Measurements from ENCODE around the gene GADD45G. TPM values are rescaled to one million over a fixed set of nuclear protein-coding genes. Genes with fewer than 3 reads are reported as not detected.

Gene GADD45G, protein sequence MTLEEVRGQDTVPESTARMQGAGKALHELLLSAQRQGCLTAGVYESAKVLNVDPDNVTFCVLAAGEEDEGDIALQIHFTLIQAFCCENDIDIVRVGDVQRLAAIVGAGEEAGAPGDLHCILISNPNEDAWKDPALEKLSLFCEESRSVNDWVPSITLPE
- 4.6 and 4.8 TPM in 2 replicates for total RNA-seq (2014; rRNA removed; shearing (Covaris generic); ENCODE audit: low replicate concordance)

DNA sequence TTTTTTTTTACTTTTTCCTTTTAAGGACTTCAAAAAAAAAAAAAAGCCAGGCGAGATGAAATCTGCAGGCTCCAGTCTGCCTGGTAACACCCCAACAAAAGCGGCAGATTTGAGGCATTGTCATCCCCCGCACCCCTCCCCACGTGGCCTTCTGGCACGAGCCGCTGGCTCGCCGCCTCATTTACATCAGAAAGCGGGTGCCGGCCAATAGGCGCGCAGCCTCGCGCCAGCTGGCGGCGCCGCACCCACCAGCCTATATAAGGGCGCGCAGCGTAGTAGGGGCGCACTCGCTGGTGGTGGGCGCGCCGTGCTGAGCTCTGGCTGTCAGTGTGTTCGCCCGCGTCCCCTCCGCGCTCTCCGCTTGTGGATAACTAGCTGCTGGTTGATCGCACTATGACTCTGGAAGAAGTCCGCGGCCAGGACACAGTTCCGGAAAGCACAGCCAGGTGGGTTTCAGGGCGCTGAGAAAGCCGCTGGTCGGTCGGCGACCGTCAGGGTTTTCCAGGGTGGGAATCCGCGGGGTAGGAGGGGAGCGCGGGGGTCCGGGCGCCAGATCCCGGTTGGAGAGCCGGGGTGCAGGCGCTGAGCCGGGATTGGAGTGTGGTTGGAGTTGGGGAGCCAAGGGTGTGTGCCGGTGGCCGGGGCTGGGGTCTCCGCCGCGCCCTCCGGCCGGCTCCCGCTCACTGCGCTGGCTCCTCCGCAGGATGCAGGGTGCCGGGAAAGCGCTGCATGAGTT, at the start of gene GADD45G:
Gene GADD45G (plus strand): TSS at position 284 of the 736 bp plus-strand sequence. CDS start 110 bp downstream, at position 394.
- in situ Hi-C loops (cut with HindIII; ENCODE audit: low pct_unique_long_range_greater_than_20kb, low sequenced_read_pairs), result no loop called here

DNA sequence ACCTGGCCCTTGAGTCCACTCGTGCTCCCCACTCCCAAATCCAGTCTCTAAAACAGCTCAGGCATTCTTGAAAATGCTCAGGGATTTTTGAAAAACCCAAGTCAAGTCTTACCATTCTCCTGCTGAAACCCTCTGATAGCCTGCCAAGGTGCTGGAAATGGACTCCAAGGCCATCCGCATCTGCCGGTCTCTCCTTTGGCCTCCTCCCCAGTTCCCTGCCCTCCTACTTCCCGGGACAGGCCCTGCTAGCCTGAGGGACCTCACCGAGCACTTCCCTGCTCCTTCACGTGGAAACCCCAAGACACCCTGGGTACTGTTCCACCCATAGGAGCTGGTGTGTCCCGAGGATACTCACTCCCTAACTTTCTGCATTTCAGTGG, 49.8 kb upstream of the GADD45G start:
- DNase-seq (ENCODE audit: low read depth), result no peak
- in situ Hi-C loops (cut with HindIII; ENCODE audit: low pct_unique_long_range_greater_than_20kb, low sequenced_read_pairs), result no loop called here

More for the DNA sequence above, at the start of gene GADD45G:
- peak; percentile 89 for DNase-seq (ENCODE audit: low read depth)

DNA sequence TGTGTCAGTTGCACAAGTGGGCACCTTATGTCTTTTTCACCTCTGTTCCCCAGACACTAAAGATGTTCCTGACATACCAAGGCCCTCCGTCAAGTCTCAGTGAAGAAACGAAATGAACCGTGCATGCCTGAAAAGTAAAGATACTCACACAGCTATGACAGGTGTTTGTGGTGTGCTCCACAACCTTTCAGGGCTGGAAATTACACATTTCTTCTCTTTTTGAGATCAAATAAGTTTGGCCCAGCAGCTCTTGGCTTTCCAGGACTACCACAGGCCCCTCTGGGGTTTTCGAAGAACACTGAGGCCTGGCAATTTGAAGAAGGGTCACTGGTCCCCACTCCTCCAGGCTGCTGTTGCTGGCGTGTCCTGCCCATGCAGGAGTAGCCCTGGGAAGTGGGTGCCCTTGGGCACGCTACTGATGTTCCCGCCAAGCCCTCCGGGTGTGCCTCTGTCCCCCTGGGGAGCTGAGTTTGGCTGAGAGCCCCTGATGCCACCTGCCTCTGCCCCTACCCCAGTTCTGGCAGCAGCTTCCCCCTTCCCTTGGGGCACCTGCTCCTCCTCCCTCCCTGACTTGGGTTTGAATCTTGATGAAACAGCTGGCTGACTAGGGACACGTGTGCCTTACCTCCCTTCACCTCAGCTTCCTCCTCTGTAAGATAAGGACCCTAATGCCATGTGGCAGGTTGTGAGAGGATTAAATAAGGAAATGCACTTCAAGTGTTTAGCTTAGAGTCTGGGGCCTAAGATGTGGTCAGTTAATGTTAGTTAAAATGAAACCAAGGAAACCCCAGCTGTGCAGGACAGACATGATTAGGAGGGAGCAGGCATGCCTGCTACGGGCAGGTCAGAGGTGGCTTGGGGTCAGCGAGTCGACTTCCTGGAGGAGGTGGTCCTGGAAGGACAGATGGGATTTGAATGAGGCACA, 49.1 kb upstream of the GADD45G start:
- peak; percentile 81 for DNase-seq (ENCODE audit: low read depth)
- in situ Hi-C loops (cut with HindIII; ENCODE audit: low pct_unique_long_range_greater_than_20kb, low sequenced_read_pairs), result no loop called here

DNA sequence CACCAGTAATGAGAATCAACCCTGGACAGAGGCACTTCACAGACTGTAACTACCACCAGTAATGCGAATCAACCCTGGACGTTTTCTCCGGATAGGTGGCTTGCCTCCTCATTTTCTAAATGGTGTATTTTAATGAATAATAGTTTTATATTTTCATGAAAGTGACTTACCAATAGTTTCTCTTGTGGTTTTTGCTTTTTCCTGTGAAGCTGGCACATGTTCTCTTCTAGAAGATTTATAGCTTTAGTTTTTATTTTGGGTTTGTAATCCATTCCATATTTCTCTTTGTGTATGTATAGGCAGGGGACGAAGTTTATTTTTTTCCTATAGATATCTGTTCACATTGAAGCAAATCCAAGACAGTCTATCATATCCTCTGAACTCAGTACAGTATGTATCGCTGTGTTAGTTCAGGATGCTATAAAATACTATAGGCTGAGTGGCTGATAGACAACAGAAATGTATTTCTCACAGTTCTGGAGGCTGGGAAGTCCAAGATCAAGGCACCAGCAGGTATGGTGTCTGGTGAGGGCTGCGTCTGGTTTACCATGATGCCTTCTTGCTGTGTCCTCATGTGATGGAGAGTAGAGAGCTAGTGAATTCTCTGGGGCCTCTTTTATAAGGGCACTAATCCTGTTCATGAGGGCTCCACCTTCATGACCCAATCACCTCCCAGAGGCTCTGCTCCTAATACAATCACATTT, 46.5 kb upstream of the GADD45G start:
- no peak for DNase-seq (ENCODE audit: low read depth)
- in situ Hi-C loops (cut with HindIII; ENCODE audit: low pct_unique_long_range_greater_than_20kb, low sequenced_read_pairs), result no loop called here

DNA sequence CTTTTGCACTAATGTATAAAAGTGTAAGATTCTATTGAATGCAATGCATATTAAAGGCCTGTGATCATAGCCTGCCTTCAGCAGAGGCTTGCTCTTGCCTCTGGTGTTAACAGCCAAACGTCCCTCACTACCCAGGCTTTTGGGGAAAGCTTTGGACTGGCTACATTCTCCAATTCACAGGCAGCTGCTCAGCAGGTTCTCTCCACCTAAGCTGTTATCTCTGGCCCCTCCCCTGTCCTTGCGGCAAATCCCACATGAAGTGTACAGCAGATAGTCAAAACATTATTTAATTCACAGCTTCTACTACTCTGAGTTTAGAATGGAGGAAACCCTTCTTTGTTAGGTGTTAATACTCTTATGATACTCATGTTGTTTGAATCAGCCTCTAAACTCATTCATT, 45.9 kb upstream of the GADD45G start:
- in situ Hi-C loops (cut with HindIII; ENCODE audit: low pct_unique_long_range_greater_than_20kb, low sequenced_read_pairs), result no loop called here
- no peak for DNase-seq (ENCODE audit: low read depth)

DNA sequence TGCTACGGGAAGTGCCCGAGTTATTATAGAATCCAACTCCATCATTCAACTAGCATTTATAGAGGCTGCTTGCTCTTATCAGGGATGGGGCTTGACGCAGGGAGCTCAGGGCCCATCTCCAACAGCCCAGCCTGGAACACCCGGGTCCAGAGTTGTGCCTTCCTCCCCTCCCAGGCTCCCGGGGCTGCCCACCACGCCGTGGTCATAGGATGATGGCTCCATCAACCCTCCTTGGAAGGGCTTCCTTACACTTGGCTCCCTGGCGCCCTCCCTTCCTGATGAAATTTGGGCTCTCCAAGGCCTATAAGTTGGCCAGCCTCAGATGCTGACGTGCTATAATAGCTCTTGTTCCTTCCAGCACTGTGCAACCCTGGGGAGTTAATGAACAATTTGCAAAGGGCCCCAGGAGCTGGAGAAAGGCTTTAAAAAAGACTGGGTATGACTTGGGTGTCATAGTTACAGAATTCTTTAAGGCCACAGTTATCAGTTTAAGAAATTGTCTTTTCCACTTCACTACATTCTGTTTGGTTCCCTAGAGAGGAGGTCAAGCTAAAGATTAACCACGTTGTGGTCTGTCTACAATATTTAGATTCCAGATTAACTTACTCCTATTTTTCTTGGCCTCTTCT, 42.5 kb upstream of the GADD45G start:
- DNase-seq (ENCODE audit: low read depth), result peak; percentile 97
- in situ Hi-C loops (cut with HindIII; ENCODE audit: low pct_unique_long_range_greater_than_20kb, low sequenced_read_pairs), result no loop called here

DNA sequence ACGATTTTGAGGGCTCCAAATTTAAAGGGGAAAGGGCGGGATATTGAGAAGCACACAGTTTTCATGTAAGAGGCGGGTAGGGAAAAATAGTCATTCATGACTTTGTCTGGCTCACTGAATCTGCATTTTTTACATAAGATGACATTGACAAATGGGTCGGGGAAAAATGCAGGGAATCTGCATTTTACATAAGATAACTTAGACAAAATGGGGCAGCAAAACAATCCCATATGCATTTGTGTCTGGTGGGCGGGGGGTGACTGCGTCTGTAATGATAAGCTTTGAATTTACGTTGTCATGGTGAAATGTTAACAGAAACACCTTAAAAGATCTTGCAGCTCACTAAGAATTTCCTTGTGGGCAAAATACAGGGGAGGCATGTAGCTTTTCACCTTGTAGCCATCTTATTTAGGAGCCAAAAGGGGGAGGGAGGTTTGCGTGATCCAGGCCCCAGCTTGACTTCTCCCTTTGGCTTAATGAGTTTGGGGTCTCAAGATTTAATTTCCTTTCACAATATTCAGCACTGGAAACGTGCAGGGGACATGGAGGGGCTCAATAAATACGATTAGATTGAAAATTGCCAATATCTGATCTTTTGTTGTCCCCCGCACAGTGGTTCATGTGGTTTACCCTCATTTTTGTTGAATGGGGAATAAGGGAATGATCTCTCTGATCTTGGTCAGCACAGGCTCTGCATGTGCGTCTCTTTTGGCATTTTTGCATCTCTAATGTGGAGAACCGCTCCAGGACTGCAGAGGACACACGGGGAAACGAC, 41.1 kb upstream of the GADD45G start:
- DNase-seq (ENCODE audit: low read depth), result peak; percentile 56
- in situ Hi-C loops (cut with HindIII; ENCODE audit: low pct_unique_long_range_greater_than_20kb, low sequenced_read_pairs), result no loop called here

DNA sequence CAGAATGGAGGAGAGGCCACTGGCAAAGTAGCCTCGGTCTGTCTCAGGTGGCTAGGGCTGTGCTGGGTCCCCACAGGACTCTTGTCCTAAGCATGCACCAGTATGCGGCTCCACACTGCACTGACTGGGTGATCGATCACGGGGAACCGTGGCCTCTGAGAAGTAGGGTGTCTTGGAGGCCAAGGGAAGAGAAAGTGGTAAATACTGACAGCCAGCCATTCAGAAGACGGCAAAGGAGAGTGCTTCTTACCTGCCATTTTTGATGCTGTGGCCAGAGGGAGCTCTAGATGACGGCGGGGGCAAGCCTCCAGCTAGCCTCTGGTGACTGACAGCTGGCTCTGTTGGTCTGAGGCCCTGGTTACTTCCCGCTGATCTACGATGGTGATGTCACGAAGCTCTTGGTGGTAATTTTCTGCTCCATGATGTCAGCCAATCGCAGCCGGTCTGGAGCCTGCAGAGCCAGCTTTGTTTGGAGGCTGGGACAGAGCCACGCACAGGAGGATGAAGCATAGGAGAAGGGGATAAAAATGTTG, 40.4 kb upstream of the GADD45G start:
- DNase-seq (ENCODE audit: low read depth), result peak; percentile 75
- in situ Hi-C loops (cut with HindIII; ENCODE audit: low pct_unique_long_range_greater_than_20kb, low sequenced_read_pairs), result no loop called here

DNA sequence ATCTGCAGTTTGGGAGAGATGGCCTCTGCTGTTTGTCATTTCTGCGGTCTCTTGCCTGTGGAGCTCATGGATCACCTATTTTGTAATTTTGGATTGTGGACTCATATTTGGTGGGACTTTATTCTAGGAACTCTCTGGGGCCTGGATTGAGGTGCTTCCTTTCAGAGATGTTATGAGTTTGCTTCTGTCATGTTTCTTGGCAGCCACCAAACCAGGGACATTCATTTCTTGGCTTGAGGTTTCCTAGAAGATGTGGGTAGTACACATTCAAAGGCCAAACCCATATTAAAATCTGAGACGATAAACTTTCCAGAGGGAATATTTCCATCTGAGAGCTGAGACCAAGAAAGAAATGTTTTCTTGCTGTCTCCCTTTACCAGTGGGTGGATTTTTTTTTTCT, 37.2 kb upstream of the GADD45G start:
- DNase-seq (ENCODE audit: low read depth), result no peak
- in situ Hi-C loops (cut with HindIII; ENCODE audit: low pct_unique_long_range_greater_than_20kb, low sequenced_read_pairs), result no loop called here

DNA sequence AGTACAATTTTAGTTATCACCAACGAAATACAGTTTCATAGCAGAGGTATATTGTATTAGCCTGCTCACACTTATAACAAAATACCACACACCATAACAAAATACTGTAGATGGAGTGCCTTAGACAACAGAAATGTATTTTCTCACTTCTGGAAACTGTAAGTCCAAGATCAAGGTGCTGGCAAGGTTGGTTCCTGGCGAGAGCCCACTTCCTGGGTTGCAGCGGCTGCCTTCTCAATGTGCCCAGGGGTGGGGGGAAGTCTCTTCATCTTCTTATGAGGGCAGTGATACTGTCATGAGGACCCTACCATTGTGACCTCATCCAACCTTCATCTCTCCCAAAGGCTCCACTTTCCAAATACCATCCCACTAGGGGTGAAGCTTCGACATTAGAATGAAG, 30.5 kb upstream of the GADD45G start:
- no peak for DNase-seq (ENCODE audit: low read depth)
- in situ Hi-C loops (cut with HindIII; ENCODE audit: low pct_unique_long_range_greater_than_20kb, low sequenced_read_pairs), result no loop called here

DNA sequence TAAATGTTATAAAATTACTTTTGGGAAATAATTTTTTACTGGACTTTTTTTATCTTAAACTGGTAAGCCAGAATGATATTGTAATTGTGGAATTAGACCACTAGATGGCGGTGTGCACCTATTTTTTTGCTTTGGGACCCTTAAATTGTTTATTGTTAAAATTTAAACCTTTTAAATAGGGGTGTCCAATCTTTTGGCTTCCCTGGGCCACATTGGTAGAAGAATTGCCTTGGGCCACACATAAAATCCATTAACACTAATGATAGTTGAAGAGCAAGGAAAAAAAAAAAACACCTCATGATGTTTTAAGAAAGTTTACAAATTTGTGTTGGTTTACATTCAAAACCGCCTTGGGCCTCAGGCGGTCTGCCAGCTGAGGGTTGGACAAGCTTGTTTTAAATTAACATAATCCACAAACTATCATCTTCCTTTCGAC, 28.4 kb upstream of the GADD45G start:
- DNase-seq (ENCODE audit: low read depth), result no peak
- in situ Hi-C loops (cut with HindIII; ENCODE audit: low pct_unique_long_range_greater_than_20kb, low sequenced_read_pairs), result no loop called here

DNA sequence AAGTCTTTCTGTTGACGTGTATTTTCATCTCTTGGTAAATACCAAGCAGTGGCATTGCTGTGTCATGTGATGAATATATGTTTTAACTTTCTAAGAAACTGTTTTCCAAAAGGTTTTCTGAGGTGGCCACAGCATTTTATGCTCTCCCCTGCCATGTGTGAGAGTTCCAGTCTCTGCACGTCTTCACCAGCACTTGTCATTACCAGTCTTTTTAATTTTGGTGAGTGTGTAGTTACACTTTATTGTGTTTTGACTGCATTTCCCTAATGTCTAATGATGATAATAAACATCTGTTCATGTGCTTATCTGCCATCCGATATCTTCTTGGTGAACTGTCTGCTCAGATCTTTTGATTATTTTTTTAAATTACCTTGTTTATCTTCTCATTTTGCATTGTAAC, 27.4 kb upstream of the GADD45G start:
- in situ Hi-C loops (cut with HindIII; ENCODE audit: low pct_unique_long_range_greater_than_20kb, low sequenced_read_pairs), result no loop called here
- no peak for DNase-seq (ENCODE audit: low read depth)

DNA sequence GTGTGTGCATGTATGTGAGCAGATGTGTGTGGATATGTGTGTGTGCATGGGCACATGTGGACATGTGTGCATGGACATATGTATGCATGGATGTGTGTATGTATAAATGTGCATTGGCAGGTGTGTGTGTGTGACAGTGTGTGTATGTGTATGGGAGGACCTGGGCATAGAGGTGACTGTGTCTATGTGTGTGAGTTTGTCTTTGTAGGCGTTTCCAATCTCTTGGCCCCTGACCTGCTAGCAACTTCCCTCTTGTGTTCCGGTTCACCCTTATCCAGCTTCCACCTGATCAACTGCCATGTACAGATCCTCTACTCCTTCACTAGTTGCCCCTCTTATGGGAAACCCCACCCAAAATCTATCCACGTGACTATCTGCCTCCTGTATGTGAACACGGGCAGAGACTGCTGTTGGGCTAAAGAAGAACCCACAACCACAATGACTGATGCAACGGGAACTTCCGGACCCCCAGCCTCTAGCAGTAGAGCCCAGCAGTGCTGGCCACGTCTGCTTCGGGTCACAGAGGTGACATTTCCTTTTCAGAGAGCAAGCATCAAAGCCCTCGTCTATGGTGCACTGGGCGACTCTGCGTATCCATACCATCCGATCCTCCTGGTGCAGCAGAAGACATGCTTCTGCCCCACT, 24.9 kb upstream of the GADD45G start:
- DNase-seq (ENCODE audit: low read depth), result no peak
- in situ Hi-C loops (cut with HindIII; ENCODE audit: low pct_unique_long_range_greater_than_20kb, low sequenced_read_pairs), result no loop called here

DNA sequence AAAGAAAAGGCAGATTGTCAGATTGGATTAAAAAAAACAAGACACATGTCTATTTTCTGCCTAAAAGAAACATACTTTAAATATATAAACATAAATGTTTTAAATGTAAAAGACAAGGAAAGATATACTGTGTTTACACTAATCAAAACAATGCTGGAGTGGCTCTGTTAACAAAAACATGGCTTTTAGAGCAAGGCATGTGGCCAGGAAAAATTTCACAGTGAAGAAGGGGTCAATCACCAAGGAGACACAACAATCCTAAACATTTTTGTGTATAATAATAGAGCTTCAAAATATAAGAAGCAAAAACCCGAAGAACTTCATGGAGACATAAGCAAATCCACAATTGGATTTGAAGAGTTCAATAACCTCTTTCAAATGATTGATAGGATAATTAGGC, 18.5 kb upstream of the GADD45G start:
- DNase-seq (ENCODE audit: low read depth), result no peak
- in situ Hi-C loops (cut with HindIII; ENCODE audit: low pct_unique_long_range_greater_than_20kb, low sequenced_read_pairs), result no loop called here

DNA sequence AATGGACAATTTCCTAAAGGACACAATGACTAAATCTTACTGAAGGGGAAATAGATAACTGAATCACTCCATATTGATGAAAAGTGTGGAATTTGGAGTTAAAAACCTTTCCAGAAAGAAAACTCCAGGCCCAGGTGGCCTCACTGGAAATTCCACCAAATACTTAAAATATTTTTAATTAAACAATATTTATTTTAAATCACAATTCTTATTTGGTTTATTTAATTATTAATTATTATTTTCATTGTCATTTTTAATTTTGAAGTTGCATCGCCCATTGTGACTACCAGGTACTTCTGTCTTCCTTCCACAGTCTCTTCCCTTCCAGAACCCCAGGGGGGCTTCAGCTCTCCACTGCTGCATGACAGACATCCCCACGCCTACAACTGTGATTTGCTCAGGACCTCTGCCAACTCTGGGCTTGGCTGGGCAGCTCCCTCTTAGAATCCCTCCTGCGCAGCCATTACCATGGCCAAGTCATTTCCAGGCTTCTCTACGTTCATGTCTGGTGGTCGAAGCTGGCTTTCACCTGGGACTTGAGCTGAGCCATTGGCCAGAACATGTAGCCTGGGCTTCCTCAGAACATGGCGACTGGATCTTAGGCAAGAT, 16.4 kb upstream of the GADD45G start:
- no peak for DNase-seq (ENCODE audit: low read depth)
- in situ Hi-C loops (cut with HindIII; ENCODE audit: low pct_unique_long_range_greater_than_20kb, low sequenced_read_pairs), result no loop called here

DNA sequence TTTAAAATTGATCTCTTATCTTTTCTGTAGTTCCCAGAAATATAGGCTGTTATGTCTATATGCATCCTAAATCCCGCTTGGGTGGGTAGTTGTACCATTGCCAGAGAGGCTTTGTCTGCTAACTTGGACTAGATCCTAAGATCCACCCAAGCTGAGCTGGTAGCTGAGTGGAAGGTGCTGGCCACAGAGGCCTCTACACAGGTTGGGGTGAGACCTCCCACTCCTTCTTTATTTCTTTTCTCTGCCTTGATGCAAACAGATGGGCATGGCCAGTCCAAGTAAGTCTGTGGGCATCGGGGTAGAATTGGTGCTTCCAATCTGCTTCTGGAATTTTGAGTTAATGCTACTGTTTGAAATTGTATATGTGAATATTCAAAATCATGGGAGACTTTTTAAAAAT, 14.4 kb upstream of the GADD45G start:
- no peak for DNase-seq (ENCODE audit: low read depth)
- in situ Hi-C loops (cut with HindIII; ENCODE audit: low pct_unique_long_range_greater_than_20kb, low sequenced_read_pairs), result no loop called here
